ENCODE data around the gene OSER1.
"Not testable (repeated sequence)": the region's sequence is repeated elsewhere in the genome, so short reads cannot be mapped to it uniquely, and the experiment has no call there.

Gene OSER1

GRCh38 chr20:44199877-44200276 lies 10.7 kb downstream of the OSER1 start:
- no peak for FAIRE-seq

GRCh38 chr20:44198872-44199271 lies 11.7 kb downstream of the OSER1 start:
- no peak for FAIRE-seq

GRCh38 chr20:44196271-44196670 lies 14.3 kb downstream of the OSER1 start:
- FAIRE-seq = no peak

- no peak for FAIRE-seq
Measured at GRCh38 chr20:44195605-44196004, 15.0 kb downstream of the OSER1 start.

DNA sequence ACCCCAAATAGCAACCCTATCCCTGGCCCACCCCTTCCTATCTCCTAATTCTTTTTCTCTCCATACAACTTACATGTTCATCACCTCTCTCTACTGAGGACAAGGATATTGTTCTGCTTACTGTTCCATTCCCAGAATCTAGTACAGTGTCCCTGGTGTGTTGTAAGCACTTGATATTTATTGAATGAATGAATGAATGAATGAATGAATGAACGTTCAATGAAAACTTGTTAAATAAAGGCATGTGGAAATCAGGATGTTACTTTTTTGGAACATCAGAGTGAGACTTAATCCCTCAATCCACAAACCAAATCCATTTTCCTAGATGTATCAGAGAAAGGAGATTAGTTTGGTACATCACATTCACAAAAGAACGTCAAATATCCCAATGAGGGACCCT lies 16.8 kb downstream of the OSER1 start:
- FAIRE-seq = no peak

GRCh38 chr20:44191640-44192039 lies 18.9 kb downstream of the OSER1 start:
- not testable (repeated sequence) for FAIRE-seq

DNA sequence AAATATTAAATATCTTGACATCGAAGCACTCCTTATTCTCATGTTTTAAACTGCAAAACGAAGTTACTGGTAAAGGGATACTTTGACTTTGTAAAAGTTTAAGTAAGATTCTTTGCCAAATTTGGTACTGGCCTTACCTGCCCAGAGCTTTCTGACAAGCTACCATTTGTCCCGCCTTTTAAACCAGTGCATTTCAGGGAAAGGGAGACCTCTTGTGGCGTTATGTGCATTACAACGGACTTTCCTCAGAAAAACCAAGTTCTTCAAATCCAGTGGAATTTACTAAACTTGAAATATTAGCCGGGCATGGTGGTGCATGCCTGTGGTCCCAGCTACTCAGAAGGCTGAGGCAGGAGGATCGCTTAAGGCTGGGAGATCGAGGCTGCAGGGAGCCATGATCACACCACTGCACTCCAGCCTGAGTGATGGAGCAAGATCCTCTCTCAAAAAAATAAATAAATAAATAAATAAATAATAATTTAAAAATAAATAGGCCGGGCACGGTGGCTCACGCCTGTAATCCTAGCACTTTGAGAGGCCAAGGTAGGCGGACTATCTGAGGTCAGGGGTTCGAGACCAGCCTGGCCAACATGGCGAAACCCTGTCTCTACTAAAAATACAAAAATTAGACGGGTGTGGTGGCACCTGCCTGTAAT lies 20.2 kb downstream of the OSER1 start:
- FAIRE-seq = not testable (repeated sequence)

- no peak for FAIRE-seq
Measured at GRCh38 chr20:44188752-44189151, 21.8 kb downstream of the OSER1 start.

GRCh38 chr20:44187772-44188709 lies 22.5 kb downstream of the OSER1 start:
- FAIRE-seq = no peak

GRCh38 chr20:44187054-44187771 lies 23.4 kb downstream of the OSER1 start, which contains the start of gene JPH2:
Gene JPH2, minus strand, starts transcription at chr20:44187188. Its CDS starts 483 bp downstream, at chr20:44186705.
- no peak for FAIRE-seq

GRCh38 chr20:44186674-44187053 lies 23.9 kb downstream of the OSER1 start:
- FAIRE-seq = no peak

GRCh38 chr20:44186201-44186600 lies 24.4 kb downstream of the OSER1 start:
- FAIRE-seq = no peak

GRCh38 chr20:44185574-44185973 lies 25.0 kb downstream of the OSER1 start:
- no peak for FAIRE-seq

GRCh38 chr20:44183282-44183681 lies 27.3 kb downstream of the OSER1 start:
- FAIRE-seq = no peak

- FAIRE-seq = no peak
Measured at GRCh38 chr20:44182863-44183262, 27.7 kb downstream of the OSER1 start.

DNA sequence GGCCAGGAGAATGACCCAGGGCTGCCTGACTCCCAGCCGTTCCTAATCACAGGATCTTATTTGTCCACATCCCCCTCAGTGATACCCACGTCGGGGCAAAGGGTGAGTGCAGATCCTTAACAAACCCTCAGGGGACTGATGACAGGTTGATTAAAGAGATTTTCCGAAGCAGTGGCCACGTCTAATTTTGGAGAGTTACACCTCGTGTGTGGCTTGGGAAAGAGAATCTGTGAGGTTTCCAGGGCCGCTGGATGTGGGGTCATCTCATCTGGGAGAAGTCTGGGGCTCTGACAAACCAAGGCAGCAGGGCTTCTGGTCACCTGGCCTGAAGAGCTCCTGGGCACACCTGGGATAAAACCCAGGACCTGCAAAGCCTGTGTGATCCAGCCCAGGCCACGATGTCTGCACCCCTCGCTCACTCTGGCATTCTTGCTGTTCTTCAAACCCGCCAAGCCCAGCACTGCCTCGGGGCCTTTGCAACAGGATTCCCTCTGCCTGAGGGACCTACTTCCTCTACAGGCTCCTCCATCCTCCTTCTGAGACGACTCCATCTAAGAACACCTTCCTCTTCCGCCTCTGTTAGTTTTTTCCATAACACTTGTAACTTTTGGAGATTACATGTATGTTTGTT lies 28.3 kb downstream of the OSER1 start:
- no peak for FAIRE-seq

DNA sequence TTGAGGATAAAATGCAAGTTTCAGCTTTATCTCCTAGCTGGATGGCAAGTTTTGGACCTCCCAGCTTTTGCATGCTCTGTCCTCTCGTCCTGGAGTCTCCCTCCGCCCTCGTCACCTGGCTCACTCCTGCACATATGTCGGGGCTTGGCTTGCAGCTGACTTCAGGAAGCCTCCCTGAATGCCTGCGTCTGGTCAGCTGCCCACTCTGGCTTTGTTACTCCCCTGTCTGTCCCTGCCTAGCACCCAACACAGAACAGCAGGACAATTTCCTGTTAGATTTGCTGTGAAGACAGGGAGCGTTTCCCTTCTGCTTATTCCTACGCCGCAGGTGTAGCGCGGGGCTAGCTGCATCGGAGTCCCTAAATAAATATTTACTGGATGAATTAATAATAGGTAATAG lies 29.0 kb downstream of the OSER1 start:
- no peak for FAIRE-seq

GRCh38 chr20:44180814-44181213 lies 29.8 kb downstream of the OSER1 start:
- no peak for FAIRE-seq

DNA sequence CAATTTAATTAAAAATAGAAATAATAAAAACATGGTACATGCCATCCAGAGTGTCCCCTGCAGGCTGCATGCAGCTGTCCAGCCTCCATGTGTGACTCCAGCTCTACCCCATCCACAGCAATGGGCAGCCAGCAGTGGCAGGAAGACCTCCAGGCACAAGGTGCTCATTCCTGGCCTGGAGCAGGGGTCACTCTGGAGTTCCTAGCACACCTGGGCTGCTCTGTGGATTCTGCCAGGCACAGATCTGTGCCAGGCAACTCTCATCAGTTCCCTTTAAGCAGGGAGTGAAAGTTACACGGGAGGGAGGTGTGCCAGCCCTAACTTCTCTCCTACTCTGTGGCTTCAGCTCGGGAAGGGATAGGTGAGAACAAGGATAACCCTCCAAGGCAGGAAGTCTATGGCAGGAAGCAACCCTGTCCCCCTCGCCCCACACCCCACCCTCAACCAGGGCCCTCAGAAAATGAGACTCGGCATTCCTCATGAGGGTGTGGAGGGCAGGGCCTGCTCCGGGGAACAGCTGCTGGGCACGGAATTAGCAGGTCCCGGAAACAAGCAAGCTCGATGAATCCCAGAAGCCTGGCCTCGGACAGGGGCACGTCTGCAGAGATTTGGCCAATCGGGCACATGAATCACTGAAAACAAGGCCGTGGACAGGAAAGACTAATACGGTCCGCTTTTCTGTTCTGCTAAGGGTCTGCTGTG lies 33.6 kb downstream of the OSER1 start:
- FAIRE-seq = no peak

DNA sequence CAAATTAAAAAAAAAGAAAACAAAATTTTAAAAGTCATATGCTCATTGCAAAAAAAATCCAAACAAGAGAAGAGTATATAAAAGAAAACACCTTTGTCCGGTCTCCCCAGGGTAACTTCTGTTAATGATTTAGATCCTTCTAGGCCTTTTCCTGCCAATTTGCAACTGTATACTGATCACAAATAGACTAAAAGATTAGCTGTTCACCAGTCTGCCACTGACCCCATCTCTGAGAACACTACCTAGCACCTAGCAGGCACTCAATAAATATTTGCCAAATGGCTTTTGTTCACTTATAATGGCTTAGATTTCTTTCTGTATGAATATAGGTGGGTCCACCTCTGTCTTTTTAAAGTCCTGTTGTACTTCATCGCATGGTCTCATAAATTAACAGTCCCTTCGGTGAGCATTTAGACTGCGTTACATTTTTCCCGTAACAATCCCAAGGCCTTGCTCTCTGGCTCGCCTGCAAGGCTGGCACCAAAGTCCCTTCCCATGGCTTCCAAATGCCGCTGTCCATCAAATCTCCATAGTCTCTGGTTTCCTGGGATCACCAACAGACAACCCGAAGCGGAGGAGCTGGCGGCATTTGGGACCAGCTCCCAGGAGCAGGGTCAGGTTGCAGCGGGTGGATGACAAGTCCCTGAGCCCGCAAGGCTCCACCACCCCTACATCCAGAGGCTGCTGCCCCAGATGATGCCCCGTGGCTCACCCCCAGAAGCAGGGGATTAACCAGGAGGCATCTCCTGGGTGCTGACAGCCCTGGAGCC lies 35.4 kb downstream of the OSER1 start:
- FAIRE-seq = no peak

DNA sequence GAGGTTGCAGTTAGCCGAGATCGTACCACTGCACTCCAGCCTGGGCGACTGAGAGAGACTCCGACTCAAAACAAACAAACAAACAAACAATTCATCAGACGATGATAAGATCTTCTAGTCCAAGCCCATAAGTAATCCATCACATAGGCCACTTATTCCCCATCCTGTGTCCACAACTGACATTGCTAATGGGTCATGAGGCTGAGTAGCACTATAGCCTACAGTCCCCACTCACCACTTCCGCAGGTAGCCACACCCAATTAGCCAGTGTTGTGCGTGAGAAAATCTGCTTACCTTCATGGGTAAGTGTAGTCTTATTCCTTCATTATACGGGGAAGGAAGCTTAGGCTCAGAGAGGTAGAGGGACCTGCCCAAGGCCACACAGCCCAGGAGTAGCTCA lies 36.7 kb downstream of the OSER1 start:
- FAIRE-seq = no peak
